Measurements from ENCODE around the gene SLC9A1. TPM values are rescaled to one million over a fixed set of nuclear protein-coding genes. Genes with fewer than 3 reads are reported as not detected.
A peak's percentile ranks its signal among the peaks of the same experiment; 100 is the strongest.

The SLC9A1 gene
- total and polyA plus RNA-seq, 12 donors: 9.4 to 34.4 (median 20.7) TPM

- ATAC-seq (peak in 7 of 8 donors; percentile 69 to 83 (median 72)), DNase-seq (peak; percentile 40 to 66)
- H3K27ac ChIP-seq: peak overlapping the region in 7 of 10 donors; percentile 20 to 68 (median 47)
- H3K4me1 ChIP-seq: peaks cover 13 to 57% (median 32%) of the 10 kb centered on the region in 9 donors
- intact Hi-C loops (cut with DNase I): no loop called here
- peaks cover 0 to 3% (median 0%) of the 10 kb centered on the region in 9 donors for H3K36me3 ChIP-seq
- TF ChIP-seq, protein P1, sequence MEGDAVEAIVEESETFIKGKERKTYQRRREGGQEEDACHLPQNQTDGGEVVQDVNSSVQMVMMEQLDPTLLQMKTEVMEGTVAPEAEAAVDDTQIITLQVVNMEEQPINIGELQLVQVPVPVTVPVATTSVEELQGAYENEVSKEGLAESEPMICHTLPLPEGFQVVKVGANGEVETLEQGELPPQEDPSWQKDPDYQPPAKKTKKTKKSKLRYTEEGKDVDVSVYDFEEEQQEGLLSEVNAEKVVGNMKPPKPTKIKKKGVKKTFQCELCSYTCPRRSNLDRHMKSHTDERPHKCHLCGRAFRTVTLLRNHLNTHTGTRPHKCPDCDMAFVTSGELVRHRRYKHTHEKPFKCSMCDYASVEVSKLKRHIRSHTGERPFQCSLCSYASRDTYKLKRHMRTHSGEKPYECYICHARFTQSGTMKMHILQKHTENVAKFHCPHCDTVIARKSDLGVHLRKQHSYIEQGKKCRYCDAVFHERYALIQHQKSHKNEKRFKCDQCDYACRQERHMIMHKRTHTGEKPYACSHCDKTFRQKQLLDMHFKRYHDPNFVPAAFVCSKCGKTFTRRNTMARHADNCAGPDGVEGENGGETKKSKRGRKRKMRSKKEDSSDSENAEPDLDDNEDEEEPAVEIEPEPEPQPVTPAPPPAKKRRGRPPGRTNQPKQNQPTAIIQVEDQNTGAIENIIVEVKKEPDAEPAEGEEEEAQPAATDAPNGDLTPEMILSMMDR (IDR thresholded peaks at IDR 0.05): no peak
- no peaks in the 10 kb centered on the region for H3K27me3 ChIP-seq
- no peaks in the 10 kb centered on the region for H3K9me3 ChIP-seq
- WGBS, 2 donors: 41 to 45% methylated on average over 4 of the region's 4 CpGs
- no peak overlapping the region for H3K4me3 ChIP-seq
These were observed 32.3 kb downstream of the SLC9A1 start for GRCh38 chr1:27122652-27123051.

GRCh38 chr1:27120854-27121253 lies 34.1 kb downstream of the SLC9A1 start:
- H3K4me1 ChIP-seq: peaks cover 26 to 75% (median 48%) of the 10 kb centered on the region in 9 donors
- ATAC-seq: no peak
- no peaks in the 10 kb centered on the region for H3K27me3 ChIP-seq
- TF ChIP-seq, protein P1 (IDR thresholded peaks at IDR 0.05): no peak
- H3K36me3 ChIP-seq: no peaks in the 10 kb centered on the region
- no peaks in the 10 kb centered on the region for H3K9me3 ChIP-seq
- peak overlapping the region in 3 of 10 donors; percentile 5 to 58 (median 30) for H3K27ac ChIP-seq
- intact Hi-C loops (cut with DNase I): no loop called here
- WGBS, 2 donors: 73 to 77% methylated on average over 1 of the region's 1 CpG
- no peak overlapping the region for H3K4me3 ChIP-seq
- no peak for DNase-seq

- no peaks in the 10 kb centered on the region for H3K9me3 ChIP-seq
- ATAC-seq (no peak), DNase-seq (no peak)
- H3K4me1 ChIP-seq: peaks cover 28 to 90% (median 52%) of the 10 kb centered on the region in 9 donors
- no peak overlapping the region for H3K4me3 ChIP-seq
- WGBS, 2 donors: 81 to 86% methylated on average over 4 of the region's 4 CpGs
- H3K27ac ChIP-seq: peak overlapping the region; percentile 26 to 91 (median 72)
- H3K36me3 ChIP-seq: peaks cover 0 to 8% (median 4%) of the 10 kb centered on the region in 9 donors
- TF ChIP-seq, protein P1 (IDR thresholded peaks at IDR 0.05): no peak
- H3K27me3 ChIP-seq: no peaks in the 10 kb centered on the region
- intact Hi-C loops (cut with DNase I): loop anchor here in 6 of 10 donors (5.0 to 10.0 kb wide), 3 partner anchors 34 to 266 kb away; partner anchors contain the start of genes SLC9A1 (in 2 of the 6) and CD164L2 (in 1 of the 6)
These were observed 36.6 kb downstream of the SLC9A1 start for GRCh38 chr1:27118440-27118689.

DNA sequence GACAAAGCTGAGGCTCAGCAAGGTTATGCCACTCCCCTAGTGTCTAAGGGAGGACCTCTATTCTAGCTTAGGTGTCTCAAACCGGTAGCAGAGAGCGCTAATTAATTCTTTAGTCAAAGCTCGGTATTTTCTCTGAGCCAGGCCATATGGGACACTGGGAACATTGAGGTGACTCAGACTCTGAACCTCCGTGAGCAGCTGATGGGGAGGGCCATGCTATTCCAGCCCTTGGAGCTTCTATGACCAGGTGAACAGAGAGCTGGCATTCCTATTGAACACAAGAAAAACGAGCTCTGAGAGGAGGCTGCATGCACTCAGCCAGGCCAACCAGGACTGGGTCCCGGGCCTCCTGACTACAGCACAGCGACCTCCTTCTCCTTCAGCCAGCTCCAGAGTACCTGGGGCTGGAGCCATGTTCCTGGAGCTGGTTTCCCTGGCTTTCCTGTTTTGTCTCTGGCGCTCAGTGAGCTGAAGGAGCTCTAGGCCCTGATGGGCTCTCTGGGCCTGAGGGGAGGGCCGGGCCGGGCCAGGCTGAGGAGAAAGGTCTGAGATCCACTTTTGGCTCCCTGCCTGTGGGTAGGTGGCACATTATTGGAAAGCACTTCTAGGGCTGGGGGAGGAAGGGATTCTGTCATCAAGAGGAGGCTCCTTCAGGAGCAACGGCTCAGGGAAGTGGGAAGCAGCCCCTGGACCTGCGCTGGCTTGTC lies 37.0 kb downstream of the SLC9A1 start:
- Histone ChIP-seq H3K9me3 (no peaks in the 10 kb centered on the region), H3K36me3 (peaks cover 0 to 11% (median 7%) of the 10 kb centered on the region in 9 donors), H3K4me1 (peaks cover 28 to 90% (median 50%) of the 10 kb centered on the region in 9 donors), H3K4me3 (no peak overlapping the region), H3K27me3 (no peaks in the 10 kb centered on the region), H3K27ac (peak overlapping the region; percentile 26 to 91 (median 72))
- TF ChIP-seq, protein P1 (IDR thresholded peaks at IDR 0.05): no peak
- no peak for ATAC-seq
- DNase-seq: no peak
- 85 to 91% methylated on average over 12 of the region's 12 CpGs for WGBS, 2 donors
- intact Hi-C loops (cut with DNase I): loop anchor here in 6 of 10 donors (5.0 to 10.0 kb wide), 3 partner anchors 34 to 267 kb away; partner anchors contain the start of genes SLC9A1 (in 2 of the 6) and CD164L2 (in 1 of the 6)
